GM12892 (cell line): ENCODE measurements around the gene CDKAL1.

Source experiments
- POLR2A ChIP-seq: IDR thresholded peaks from 2 replicates; pipeline ENCODE4 v1.6.1; 2011; ENCODE audit warnings: low read depth, low read length, control low read depth
- POLR2AphosphoS5 ChIP-seq: IDR thresholded peaks from 2 replicates; pipeline ENCODE4 v1.6.1; 2011; ENCODE audit warnings: low read depth, low read length, control low read depth
- TAF1 ChIP-seq: IDR thresholded peaks from 2 replicates; pipeline ENCODE4 v1.6.1; 2011; ENCODE audit warnings: low read depth, mild to moderate bottlenecking, control low read depth, low read length, borderline replicate concordance

- no peak for TF ChIP-seq POLR2A
- TF ChIP-seq POLR2AphosphoS5, result no peak
- no peak for TF ChIP-seq TAF1
Measured at GRCh38 chr6:20664250-20664649, 130.0 kb downstream of the CDKAL1 start.
